OCI-LY3 (cell line): ENCODE data around the gene WHRN.

Experiments used
- H2AFZ ChIP-seq: fragments of 200-600, 300-600 bp; shearing (Covaris generic); 2 replicates; pipeline ENCODE4 v1.6.0; 2014; ENCODE audit warnings: antibody characterized with exemption, low read depth, low read length
- H3K27ac ChIP-seq: fragments of 200-600, 300-600 bp; sonication (generic); 2 replicates; pipeline ENCODE4 v1.5.1; 2014; ENCODE audit warnings: mild to moderate bottlenecking, low read length, moderate library complexity, mixed read lengths
- H3K27me3 ChIP-seq: fragments of 200-600, 300-600 bp; sonication (generic); 2 replicates; pipeline ENCODE4 v1.6.1; 2014; ENCODE audit warnings: low read depth, low read length, mixed read lengths
- H3K36me3 ChIP-seq: fragments of 200-600, 300-600 bp; sonication (generic); replicated peaks from 2 replicates; pipeline ENCODE3; 2014; ENCODE audit warnings: low read depth, low read length, mixed read lengths
- H3K4me1 ChIP-seq: fragments of 300-600, 200-600 bp; sonication (generic); 2 replicates; pipeline ENCODE4 v1.6.1; 2014; ENCODE audit warnings: low read length, mixed read lengths
- H3K4me2 ChIP-seq: fragments of 200-600, 300-600 bp; sonication (generic); 2 replicates; pipeline ENCODE4 v1.6.1; 2014; ENCODE audit warnings: low read length, mixed read lengths
- H3K4me3 ChIP-seq: fragments of 300-600, 200-600 bp; sonication (generic); 2 replicates; pipeline ENCODE4 v1.5.1; 2014; ENCODE audit warnings: antibody characterized with exemption, mild to moderate bottlenecking, low read length, moderate library complexity
- H3K79me2 ChIP-seq: fragments of 300-600, 200-600 bp; shearing (Covaris generic); 2 replicates; pipeline ENCODE4 v1.6.1; 2014; ENCODE audit warnings: mild to moderate bottlenecking, low read length, mixed read lengths
- H3K9ac ChIP-seq: fragments of 300-600, 200-600 bp; shearing (Covaris generic); 2 replicates; pipeline ENCODE4 v1.6.0; 2014; ENCODE audit warnings: mild to moderate bottlenecking, low read length, moderate library complexity
- H3K9me3 ChIP-seq: fragments of 200-600, 300-600 bp; shearing (Covaris generic); 2 replicates; pipeline ENCODE4 v1.6.1; 2014; ENCODE audit warnings: low read length, mixed read lengths; ENCODE audit not compliant: insufficient read depth
- H4K20me1 ChIP-seq: fragments of 200-600, 300-600 bp; sonication (generic); 2 replicates; pipeline ENCODE4 v1.6.1; 2016; ENCODE audit warnings: low read length, mixed read lengths; ENCODE audit not compliant: insufficient read depth
- EZH2phosphoT487 ChIP-seq: fragments of 200-600 bp; shearing (Covaris generic); IDR thresholded peaks from 2 replicates; pipeline ENCODE4 v1.6.1; 2018; ENCODE audit warnings: antibody characterized with exemption, mixed run types, low read depth
- TF ChIP-seq, protein P1 (sequence below): fragments of 200-600, 300-600 bp; sonication (generic); IDR thresholded peaks from 2 replicates; pipeline ENCODE4 v1.5.1; 2014; ENCODE audit warnings: antibody characterized with exemption, low read length, low read depth

The WHRN gene

GRCh38 chr9:114467226-114467750 is 38.0 kb downstream of the WHRN start:
- no peak overlapping the region for H3K27ac ChIP-seq
- H3K27me3 ChIP-seq = no peaks in the 10 kb centered on the region
- no peak for TF ChIP-seq EZH2phosphoT487
- TF ChIP-seq, protein P1, sequence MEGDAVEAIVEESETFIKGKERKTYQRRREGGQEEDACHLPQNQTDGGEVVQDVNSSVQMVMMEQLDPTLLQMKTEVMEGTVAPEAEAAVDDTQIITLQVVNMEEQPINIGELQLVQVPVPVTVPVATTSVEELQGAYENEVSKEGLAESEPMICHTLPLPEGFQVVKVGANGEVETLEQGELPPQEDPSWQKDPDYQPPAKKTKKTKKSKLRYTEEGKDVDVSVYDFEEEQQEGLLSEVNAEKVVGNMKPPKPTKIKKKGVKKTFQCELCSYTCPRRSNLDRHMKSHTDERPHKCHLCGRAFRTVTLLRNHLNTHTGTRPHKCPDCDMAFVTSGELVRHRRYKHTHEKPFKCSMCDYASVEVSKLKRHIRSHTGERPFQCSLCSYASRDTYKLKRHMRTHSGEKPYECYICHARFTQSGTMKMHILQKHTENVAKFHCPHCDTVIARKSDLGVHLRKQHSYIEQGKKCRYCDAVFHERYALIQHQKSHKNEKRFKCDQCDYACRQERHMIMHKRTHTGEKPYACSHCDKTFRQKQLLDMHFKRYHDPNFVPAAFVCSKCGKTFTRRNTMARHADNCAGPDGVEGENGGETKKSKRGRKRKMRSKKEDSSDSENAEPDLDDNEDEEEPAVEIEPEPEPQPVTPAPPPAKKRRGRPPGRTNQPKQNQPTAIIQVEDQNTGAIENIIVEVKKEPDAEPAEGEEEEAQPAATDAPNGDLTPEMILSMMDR = no peak
- H3K4me2 ChIP-seq = no peak overlapping the region
- H3K4me1 ChIP-seq = no peaks in the 10 kb centered on the region
- peaks cover 24% of the 10 kb centered on the region for H3K36me3 ChIP-seq
- H3K4me3 ChIP-seq = no peak overlapping the region
- no peak overlapping the region for H3K9ac ChIP-seq
- no peak overlapping the region for H2AFZ ChIP-seq
- H3K9me3 ChIP-seq = no peaks in the 10 kb centered on the region
- no peaks in the 10 kb centered on the region for H3K79me2 ChIP-seq
- H4K20me1 ChIP-seq = no peaks in the 10 kb centered on the region

DNA sequence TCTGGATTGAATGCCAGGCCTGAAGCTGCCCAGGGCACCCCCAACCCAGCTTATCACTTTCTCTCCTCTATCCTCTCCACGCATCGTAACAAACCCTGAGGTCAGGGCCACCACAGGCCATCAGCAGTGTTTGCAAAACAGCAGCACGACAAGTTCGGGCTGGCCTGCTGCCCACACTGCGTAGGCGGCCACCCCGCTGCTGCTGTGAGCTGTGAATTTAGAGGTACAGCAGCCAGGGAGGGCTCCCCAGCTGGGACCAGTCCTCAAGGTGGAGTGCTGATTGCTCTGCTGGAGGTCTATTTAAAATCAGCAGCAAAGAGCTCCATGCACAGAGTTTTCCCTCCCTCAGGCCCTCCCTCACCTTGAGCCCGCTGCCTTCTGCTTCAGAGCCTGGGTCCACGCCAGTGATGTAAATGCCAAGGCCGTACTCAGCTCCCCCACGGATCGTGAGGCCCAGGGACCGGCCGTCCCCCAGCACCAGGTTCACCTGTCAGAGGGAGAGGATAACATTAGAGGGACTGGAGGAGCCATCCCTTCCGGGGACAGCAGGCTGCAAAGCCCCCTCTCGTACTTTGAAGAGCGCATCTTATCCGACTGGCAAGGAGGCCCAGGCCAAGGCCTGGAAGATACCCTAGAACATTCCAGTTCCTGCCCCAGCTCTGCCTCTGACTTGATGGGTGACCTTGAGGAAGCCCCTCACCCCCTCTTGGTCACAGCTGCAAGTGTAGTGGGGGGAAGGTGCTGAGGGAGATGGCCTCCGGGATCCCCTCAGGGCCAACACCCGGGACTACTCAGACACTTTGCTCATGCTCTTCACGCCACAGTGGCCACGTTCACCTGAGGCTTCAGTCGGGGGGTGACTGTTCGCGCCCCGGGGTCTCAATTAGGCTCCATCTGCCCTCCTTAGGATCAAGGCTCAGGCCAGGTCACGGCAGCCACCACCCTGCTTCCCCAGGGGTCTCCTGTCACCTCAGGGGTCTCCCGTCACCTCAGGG is 39.1 kb downstream of the WHRN start:
- Histone ChIP-seq H3K9me3 (no peaks in the 10 kb centered on the region), H3K9ac (no peak overlapping the region), H3K4me1 (peaks cover 9% of the 10 kb centered on the region), H3K27ac (no peak overlapping the region), H3K36me3 (peaks cover 24% of the 10 kb centered on the region), H4K20me1 (no peaks in the 10 kb centered on the region), H3K4me2 (no peak overlapping the region), H3K27me3 (no peaks in the 10 kb centered on the region), H3K4me3 (no peak overlapping the region), H2AFZ (no peak overlapping the region), H3K79me2 (no peaks in the 10 kb centered on the region)
- TF ChIP-seq, protein P1 = no peak
- TF ChIP-seq EZH2phosphoT487 = no peak

- H3K9me3 ChIP-seq = no peaks in the 10 kb centered on the region
- peaks cover 24% of the 10 kb centered on the region for H3K36me3 ChIP-seq
- H3K27ac ChIP-seq = no peak overlapping the region
- no peak overlapping the region for H3K4me3 ChIP-seq
- H3K4me1 ChIP-seq = peaks cover 11% of the 10 kb centered on the region
- no peaks in the 10 kb centered on the region for H4K20me1 ChIP-seq
- no peak for TF ChIP-seq EZH2phosphoT487
- TF ChIP-seq, protein P1 = no peak
- no peak overlapping the region for H3K9ac ChIP-seq
- no peak overlapping the region for H3K4me2 ChIP-seq
- H3K79me2 ChIP-seq = no peaks in the 10 kb centered on the region
- no peaks in the 10 kb centered on the region for H3K27me3 ChIP-seq
- no peak overlapping the region for H2AFZ ChIP-seq
Measured at GRCh38 chr9:114465417-114465816, 39.9 kb downstream of the WHRN start.

DNA sequence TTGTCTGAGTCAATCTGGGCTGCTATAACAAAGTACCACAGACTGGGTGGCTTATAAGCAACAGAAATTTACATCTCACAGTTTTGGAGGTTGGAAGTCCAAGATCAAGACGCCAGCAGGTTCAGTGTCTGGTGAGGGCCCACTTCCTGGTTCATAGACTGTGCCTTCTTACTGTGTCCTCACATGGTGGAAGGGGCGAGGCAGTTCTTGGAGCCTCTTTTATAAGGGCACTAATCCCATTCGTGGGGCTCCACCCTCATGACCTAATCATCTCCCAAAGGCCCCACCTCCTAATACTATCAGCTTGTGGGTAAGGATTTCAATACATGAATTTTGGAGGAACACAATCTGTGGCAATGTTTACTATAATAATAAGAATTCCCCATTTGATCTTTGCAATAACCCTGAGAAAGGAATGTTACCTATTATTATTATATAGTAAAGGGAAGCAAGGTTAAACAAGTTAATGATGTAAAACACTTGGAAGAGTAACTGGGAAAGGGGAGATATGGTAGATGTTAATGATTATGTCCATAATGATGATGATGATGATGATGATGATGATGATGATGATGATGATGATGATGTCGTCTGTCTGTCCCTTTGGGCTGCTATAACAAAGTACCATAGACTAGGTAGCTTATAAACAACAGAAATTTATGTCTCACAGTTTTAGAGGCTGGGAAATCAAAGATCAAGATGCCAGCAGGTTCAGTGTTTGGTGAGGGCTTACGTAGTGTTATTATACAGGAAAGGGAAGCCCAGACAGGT is 40.8 kb downstream of the WHRN start:
- TF ChIP-seq, protein P1 = no peak
- no peak for TF ChIP-seq EZH2phosphoT487
- peaks cover 15% of the 10 kb centered on the region for H3K36me3 ChIP-seq
- no peaks in the 10 kb centered on the region for H4K20me1 ChIP-seq
- H2AFZ ChIP-seq = no peak overlapping the region
- H3K79me2 ChIP-seq = no peaks in the 10 kb centered on the region
- H3K27ac ChIP-seq = no peak overlapping the region
- no peak overlapping the region for H3K4me2 ChIP-seq
- H3K9ac ChIP-seq = no peak overlapping the region
- no peak overlapping the region for H3K4me3 ChIP-seq
- no peaks in the 10 kb centered on the region for H3K27me3 ChIP-seq
- H3K9me3 ChIP-seq = no peaks in the 10 kb centered on the region
- peaks cover 11% of the 10 kb centered on the region for H3K4me1 ChIP-seq
